Choroid plexus epithelial cell (primary cell): ENCODE measurements around the gene KEAP1.

Experiments used
- DNase-seq: peaks from one replicate; pipeline ENCODE4 v3.0.0-alpha.2; 2010; ENCODE audit warnings: low read depth
- H3K4me3 ChIP-seq: 2 replicates; pipeline ENCODE4 v1.5.1; 2011; ENCODE audit warnings: low read depth, mild to moderate bottlenecking, control low read depth, low read length, moderate library complexity
- TF ChIP-seq, protein P1 (sequence below): conservative IDR thresholded peaks from 2 replicates; pipeline ENCODE4 v1.5.1; 2011; ENCODE audit warnings: low read depth, mild to moderate bottlenecking, control low read depth, inconsistent platforms, low read length, moderate library complexity

KEAP1 gene

DNA sequence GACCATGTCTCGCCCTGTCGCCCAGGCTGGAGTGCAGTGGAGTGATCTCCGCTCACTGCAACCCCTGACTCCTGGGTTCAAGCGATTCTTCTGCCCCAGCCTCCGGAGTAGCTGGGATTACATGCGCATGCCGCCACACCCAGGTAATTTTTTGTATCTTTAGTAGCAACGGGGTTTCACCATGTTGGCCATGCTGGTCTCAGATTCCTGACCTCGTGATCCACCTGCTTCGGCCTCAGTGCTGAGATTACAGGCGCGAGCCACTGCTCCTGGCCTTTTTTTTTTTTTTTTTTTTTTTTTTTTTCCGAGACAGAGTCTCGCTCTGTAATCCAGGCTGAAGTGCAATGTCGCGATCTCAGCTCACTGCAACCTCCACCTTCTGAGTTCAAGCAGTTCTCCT lies 4.9 kb upstream of the KEAP1 start:
- H3K4me3 ChIP-seq, result no peak overlapping the region
- DNase-seq, result no peak
- TF ChIP-seq, protein P1, sequence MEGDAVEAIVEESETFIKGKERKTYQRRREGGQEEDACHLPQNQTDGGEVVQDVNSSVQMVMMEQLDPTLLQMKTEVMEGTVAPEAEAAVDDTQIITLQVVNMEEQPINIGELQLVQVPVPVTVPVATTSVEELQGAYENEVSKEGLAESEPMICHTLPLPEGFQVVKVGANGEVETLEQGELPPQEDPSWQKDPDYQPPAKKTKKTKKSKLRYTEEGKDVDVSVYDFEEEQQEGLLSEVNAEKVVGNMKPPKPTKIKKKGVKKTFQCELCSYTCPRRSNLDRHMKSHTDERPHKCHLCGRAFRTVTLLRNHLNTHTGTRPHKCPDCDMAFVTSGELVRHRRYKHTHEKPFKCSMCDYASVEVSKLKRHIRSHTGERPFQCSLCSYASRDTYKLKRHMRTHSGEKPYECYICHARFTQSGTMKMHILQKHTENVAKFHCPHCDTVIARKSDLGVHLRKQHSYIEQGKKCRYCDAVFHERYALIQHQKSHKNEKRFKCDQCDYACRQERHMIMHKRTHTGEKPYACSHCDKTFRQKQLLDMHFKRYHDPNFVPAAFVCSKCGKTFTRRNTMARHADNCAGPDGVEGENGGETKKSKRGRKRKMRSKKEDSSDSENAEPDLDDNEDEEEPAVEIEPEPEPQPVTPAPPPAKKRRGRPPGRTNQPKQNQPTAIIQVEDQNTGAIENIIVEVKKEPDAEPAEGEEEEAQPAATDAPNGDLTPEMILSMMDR, result no peak

- H3K4me3 ChIP-seq, result no peak overlapping the region
- peak; percentile 75 for DNase-seq
- TF ChIP-seq, protein P1, result peak; percentile 85
These were observed 2.5 kb upstream of the KEAP1 start for GRCh38 chr19:10505583-10506229.

DNA sequence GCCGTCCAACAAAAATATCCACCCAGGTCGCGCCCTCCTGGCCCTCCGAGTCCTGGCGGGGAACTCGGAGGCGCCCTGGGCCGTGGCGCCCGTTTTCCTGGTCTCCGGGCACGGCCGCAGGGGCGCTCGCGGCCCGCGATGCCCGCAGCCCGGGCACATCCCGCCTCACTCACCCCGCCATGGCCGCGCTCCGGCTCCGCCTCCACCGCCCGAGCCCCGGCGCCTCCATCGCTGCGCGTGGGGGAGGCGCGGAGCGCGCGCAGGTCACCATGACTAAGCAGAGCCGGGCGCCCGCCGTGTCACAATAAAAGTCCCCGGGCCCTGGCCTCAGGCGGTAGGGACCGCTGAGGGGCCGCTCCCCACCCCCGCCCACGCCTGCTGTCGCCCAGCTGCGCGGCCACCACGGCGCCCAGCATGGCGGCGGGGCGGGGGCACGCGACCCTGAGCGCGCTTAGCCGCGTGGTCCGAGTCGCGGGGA lies 593 bp downstream of the KEAP1 start:
- DNase-seq, result peak; percentile 86
- H3K4me3 ChIP-seq, result peak overlapping the region; percentile 87
- TF ChIP-seq, protein P1, result no peak

GRCh38 chr19:10501971-10502523 lies 1.1 kb downstream of the KEAP1 start:
- peak overlapping the region; percentile 87 for H3K4me3 ChIP-seq
- DNase-seq, result peak; percentile 26
- TF ChIP-seq, protein P1, result no peak

DNA sequence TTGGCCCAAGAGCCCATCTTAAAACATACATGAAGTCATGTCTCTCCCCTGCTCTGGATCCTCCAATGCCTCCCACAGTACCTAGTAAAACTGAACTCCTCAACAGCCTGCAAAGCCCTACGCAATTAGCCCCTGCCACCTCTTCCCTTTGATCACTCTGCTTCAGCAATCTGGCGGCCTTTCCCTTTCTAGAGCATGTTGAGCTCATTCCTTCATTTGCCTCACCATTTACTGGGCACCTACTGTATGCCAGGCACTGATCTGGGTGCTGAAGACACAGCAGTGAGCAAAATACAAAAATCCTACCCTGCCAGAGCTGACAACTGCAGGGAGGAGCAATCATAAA lies 2.9 kb downstream of the KEAP1 start:
- H3K4me3 ChIP-seq, result no peak overlapping the region
- TF ChIP-seq, protein P1, result no peak
- no peak for DNase-seq

DNA sequence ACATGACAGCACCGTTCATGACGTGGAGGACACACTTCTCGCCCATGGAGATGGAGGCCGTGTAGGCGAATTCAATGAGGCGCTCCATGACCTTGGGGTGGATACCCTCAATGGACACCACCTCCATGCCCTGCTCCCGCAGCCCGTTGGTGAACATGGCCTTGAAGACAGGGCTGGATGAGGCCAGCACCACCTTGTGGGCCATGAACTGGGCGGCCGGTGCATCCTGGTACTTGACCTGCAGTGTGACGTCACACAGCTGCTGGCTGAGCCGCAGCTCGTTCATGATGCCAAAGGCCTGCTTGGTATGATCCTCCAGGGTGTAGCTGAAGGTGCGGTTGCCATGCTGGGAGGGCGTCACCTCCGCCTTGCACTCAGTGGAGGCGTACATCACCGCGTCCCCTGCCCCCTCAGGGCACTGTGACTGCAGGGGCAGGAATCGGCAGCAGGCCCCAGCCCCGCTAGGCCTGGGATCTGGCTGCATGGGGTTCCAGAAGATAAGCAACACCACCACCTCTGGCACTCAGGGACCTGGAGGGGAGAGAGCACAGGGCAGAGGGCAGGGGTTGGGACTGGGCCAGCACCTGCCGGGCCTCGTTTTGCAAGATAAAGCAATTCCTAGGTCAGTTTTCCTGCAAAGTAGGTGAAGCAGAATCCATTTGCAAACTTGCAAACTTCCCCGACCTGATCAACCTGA lies 3.5 kb downstream of the KEAP1 start:
- H3K4me3 ChIP-seq, result no peak overlapping the region
- TF ChIP-seq, protein P1, result no peak
- no peak for DNase-seq

GRCh38 chr19:10497371-10497770 lies 5.8 kb downstream of the KEAP1 start:
- no peak for DNase-seq
- no peak overlapping the region for H3K4me3 ChIP-seq
- TF ChIP-seq, protein P1, result no peak
